CD8-positive, alpha-beta memory T cell (primary cell): ENCODE results near the gene LHFPL3. TPM values are rescaled to one million over a fixed set of nuclear protein-coding genes. Genes with fewer than 3 reads are reported as not detected.
A peak's percentile ranks its signal among the peaks of the same experiment; 100 is the strongest.

Source experiments
- CTCF ChIA-PET: fragments of 350-600 bp; sonication (Branson Sonifier 250); formaldehyde crosslinking; loops from one replicate; lab custom pipeline; 2021; ENCODE audit warnings: antibody characterized with exemption; lab: Charles Lee
- POLR2A ChIA-PET: fragments of 350-600 bp; sonication (Branson Sonifier 250); formaldehyde crosslinking; loops from one replicate; lab custom pipeline; 2021; ENCODE audit warnings: antibody characterized with exemption; lab: Charles Lee
- DNase-seq, 5 donors: peaks; one replicate each; pipeline versions ENCODE4 v3.0.0 to v3.0.0-alpha.2; 2020 to 2022; ENCODE audit warnings: mixed read lengths in 1 of 5
- H3K27ac ChIP-seq: one replicate; pipeline ENCODE4 v1.7.0; 2013; ENCODE audit warnings: low read depth, mild to moderate bottlenecking, low read length, moderate library complexity
- H3K27me3 ChIP-seq: 2 replicates; pipeline ENCODE4 v1.7.0; 2013; ENCODE audit warnings: low read length, mild to moderate bottlenecking; ENCODE audit not compliant: insufficient read depth, poor library complexity, severe bottlenecking
- H3K36me3 ChIP-seq: 2 replicates; pipeline ENCODE4 v1.7.0; 2013; ENCODE audit warnings: mild to moderate bottlenecking, low read length, moderate library complexity; ENCODE audit not compliant: insufficient read depth
- H3K4me1 ChIP-seq: 2 replicates; pipeline ENCODE4 v1.7.0; 2013; ENCODE audit warnings: mild to moderate bottlenecking, low read length, moderate library complexity; ENCODE audit not compliant: insufficient read depth
- H3K4me3 ChIP-seq: 2 replicates; pipeline ENCODE4 v1.7.0; 2013; ENCODE audit warnings: mild to moderate bottlenecking, low read length
- H3K9me3 ChIP-seq: 2 replicates; pipeline ENCODE4 v1.7.0; 2013; ENCODE audit warnings: mild to moderate bottlenecking, low read length
- H3K27ac Mint-ChIP-seq, 8 donors: one replicate each; pipeline ENCODE4 v1.8.0; 2020 to 2021; ENCODE audit warnings: mixed read lengths in 8 of 8, mild to moderate bottlenecking in 6 of 8, inconsistent platforms in 3 of 8, moderate library complexity in 3 of 8
- H3K27me3 Mint-ChIP-seq, 2 donors: one replicate each; pipeline ENCODE4 v1.8.0; 2020 to 2021; ENCODE audit warnings: mixed read lengths in 2 of 2, mild to moderate bottlenecking in 1 of 2, moderate library complexity in 1 of 2
- H3K36me3 Mint-ChIP-seq, 3 donors: one replicate each; pipeline ENCODE4 v1.8.0; 2020 to 2021; ENCODE audit warnings: mixed read lengths in 3 of 3, inconsistent platforms in 1 of 3, mild to moderate bottlenecking in 1 of 3
- H3K4me1 Mint-ChIP-seq, 3 donors: one replicate each; pipeline ENCODE4 v1.8.0; 2020 to 2021; ENCODE audit warnings: mixed read lengths in 3 of 3, inconsistent platforms in 1 of 3, mild to moderate bottlenecking in 1 of 3
- H3K4me3 Mint-ChIP-seq, 7 donors: one replicate each; pipeline ENCODE4 v1.8.0; 2020 to 2021; ENCODE audit warnings: mixed read lengths in 7 of 7, mild to moderate bottlenecking in 6 of 7, moderate library complexity in 4 of 7, inconsistent platforms in 2 of 7
- H3K9me3 Mint-ChIP-seq, 5 donors: one replicate each; pipeline ENCODE4 v1.8.0; 2020 to 2022; ENCODE audit warnings: mixed read lengths in 5 of 5, mild to moderate bottlenecking in 3 of 5, moderate library complexity in 2 of 5, inconsistent platforms in 1 of 5
- polyA plus RNA-seq: library from polyadenylated mRNA; unstranded; fragments of 300-500 nt; fragmentation: Illumina TruSeq; gene quantifications from one replicate; pipeline ENCODE4 v1.2.3, GENCODE V29; 2021
- total RNA-seq, 2 experiments: library from RNA; stranded (reverse); gene quantifications; one replicate each; pipeline ENCODE4 v1.2.3, GENCODE V29; 2021

The LHFPL3 gene
- total and polyA plus RNA-seq, 3 experiments from 2014 or later: not detected

DNA sequence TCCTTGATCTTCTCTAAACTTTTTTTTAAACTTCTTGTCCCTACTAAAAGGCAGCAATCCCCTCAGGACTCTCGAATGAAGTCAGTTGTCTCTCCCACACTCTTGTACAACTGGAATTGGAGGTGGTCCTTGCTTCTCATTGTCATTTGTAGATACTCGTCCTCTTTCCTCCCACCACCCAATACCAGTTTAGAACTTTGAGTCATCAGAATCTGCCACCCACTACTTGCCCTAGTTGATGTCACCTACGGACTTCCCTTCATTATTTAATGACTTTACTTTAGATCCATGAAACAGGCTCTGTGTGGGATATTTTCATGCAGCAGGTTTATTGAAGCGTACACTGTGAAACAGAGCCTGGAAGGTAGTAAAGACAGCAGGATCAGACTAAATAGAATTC lies 28.6 kb upstream of the LHFPL3 start:
- Mint-ChIP-seq H3K4me3 (no peak overlapping the region), H3K27ac (no peak overlapping the region), H3K4me1 (no peaks in the 10 kb centered on the region), H3K27me3 (peaks cover 6 to 21% of the 10 kb centered on the region in 2 donors), H3K36me3 (no peaks in the 10 kb centered on the region), H3K9me3 (peaks cover 0 to 7% (median 0%) of the 10 kb centered on the region in 5 donors)
- Histone ChIP-seq H3K9me3 (no peaks in the 10 kb centered on the region), H3K27me3 (no peaks in the 10 kb centered on the region), H3K36me3 (no peaks in the 10 kb centered on the region), H3K4me3 (no peak overlapping the region), H3K27ac (no peak overlapping the region), H3K4me1 (no peaks in the 10 kb centered on the region)
- POLR2A ChIA-PET: no interaction called here
- CTCF ChIA-PET: no interaction called here
- DNase-seq: no peak

DNA sequence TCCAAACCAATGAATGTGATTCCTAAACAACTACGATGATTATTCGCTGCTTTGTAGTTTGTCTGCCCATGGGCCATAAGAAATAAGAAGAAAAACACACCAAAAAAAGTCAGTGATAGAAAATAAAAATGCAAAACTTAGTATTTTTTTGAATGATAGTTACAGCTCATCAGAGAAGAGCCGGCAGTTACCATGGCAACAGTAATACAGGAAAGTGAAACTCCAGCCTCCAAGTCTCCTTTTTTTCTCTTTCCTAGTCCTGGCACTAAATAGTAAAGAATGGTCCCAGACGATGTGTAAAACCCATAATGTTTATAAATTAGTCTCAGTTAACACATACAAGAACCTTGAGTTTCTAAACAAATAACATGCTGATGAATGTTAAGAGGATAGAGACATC lies 21.6 kb upstream of the LHFPL3 start:
- H3K27ac ChIP-seq: no peak overlapping the region
- Mint-ChIP-seq H3K27ac (no peak overlapping the region), H3K4me3 (no peak overlapping the region), H3K36me3 (no peaks in the 10 kb centered on the region), H3K9me3 (peaks cover 0 to 1% (median 0%) of the 10 kb centered on the region in 5 donors), H3K4me1 (no peaks in the 10 kb centered on the region), H3K27me3 (peaks cover 8 to 12% of the 10 kb centered on the region in 2 donors)
- H3K9me3 ChIP-seq: no peaks in the 10 kb centered on the region
- POLR2A ChIA-PET: no interaction called here
- DNase-seq: no peak
- no peaks in the 10 kb centered on the region for H3K27me3 ChIP-seq
- H3K4me3 ChIP-seq: no peak overlapping the region
- no peaks in the 10 kb centered on the region for H3K36me3 ChIP-seq
- no peaks in the 10 kb centered on the region for H3K4me1 ChIP-seq
- CTCF ChIA-PET: no interaction called here

DNA sequence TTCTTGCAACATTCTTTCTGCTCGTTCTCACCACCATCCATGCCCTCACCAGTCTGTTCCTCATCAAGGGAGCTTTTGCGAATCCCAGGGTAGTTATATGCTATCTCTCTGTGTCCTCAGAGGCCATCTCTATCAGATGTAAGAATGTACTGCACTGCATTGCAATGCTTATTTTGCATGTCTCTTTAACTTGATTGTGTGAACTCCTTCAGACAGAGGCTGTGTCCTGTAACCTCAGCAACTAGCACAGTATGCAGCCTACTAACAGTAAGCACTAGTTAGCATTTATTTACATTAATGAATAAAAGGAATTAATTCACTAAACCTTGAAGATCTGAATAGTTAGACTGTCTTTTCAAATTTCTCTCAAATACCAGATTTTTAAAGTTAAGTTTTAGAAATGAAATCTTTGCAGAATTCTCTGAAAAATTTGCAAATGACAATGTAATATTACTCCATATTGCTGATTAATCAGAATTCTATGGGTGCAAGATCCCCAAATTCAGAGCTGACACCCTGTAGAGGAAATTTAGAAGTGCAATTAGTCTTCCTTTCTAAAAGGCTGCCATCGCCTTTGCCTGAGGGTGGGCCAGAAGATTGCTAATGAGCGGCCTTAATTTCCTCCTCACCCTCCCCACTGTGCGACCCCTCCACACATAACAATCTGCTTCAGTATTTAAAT lies 10.3 kb upstream of the LHFPL3 start:
- no peaks in the 10 kb centered on the region for H3K9me3 ChIP-seq
- POLR2A ChIA-PET: no interaction called here
- H3K27ac Mint-ChIP-seq: no peak overlapping the region
- no peak overlapping the region for H3K4me3 ChIP-seq
- CTCF ChIA-PET: no interaction called here
- no peaks in the 10 kb centered on the region for H3K4me1 Mint-ChIP-seq
- no peak for DNase-seq
- H3K27ac ChIP-seq: no peak overlapping the region
- H3K27me3 ChIP-seq: no peaks in the 10 kb centered on the region
- H3K27me3 Mint-ChIP-seq: peaks cover 0 to 1% of the 10 kb centered on the region in 2 donors
- peaks cover 20 to 30% (median 26%) of the 10 kb centered on the region in 5 donors for H3K9me3 Mint-ChIP-seq
- no peaks in the 10 kb centered on the region for H3K4me1 ChIP-seq
- no peak overlapping the region for H3K4me3 Mint-ChIP-seq
- H3K36me3 ChIP-seq: no peaks in the 10 kb centered on the region
- H3K36me3 Mint-ChIP-seq: no peaks in the 10 kb centered on the region

DNA sequence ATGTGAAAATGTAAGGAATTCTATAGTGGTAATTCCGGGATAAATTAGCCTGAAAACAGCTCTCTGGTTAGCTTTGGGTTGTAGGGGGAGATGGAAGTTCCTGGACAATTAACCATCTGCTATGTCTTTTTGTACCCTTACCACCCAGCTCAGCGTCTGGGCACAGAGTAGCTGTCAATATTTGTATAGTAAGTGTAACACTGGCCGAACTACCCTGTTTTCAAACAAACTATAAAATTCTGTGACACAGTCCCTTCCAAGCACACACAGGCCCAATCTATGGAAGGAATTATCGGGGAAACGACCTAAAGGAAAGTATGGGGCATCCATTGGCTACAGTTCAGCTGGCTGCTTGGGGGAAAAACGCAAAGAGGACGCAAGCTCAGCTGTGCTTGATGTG lies 869 bp upstream of the LHFPL3 start:
- peaks cover 0 to 5% (median 2%) of the 10 kb centered on the region in 5 donors for H3K9me3 Mint-ChIP-seq
- no peaks in the 10 kb centered on the region for H3K4me1 ChIP-seq
- peaks cover 28 to 53% of the 10 kb centered on the region in 2 donors for H3K27me3 Mint-ChIP-seq
- ChIA-PET CTCF (no interaction called here), POLR2A (no interaction called here)
- peak overlapping the region in 1 of 7 donors; percentile 35 for H3K4me3 Mint-ChIP-seq
- H3K27ac ChIP-seq: no peak overlapping the region
- no peaks in the 10 kb centered on the region for H3K9me3 ChIP-seq
- no peak overlapping the region for H3K4me3 ChIP-seq
- H3K27me3 ChIP-seq: peaks cover 3% of the 10 kb centered on the region
- no peaks in the 10 kb centered on the region for H3K36me3 Mint-ChIP-seq
- H3K4me1 Mint-ChIP-seq: peaks cover 11 to 19% (median 11%) of the 10 kb centered on the region in 3 donors
- DNase-seq: no peak
- no peak overlapping the region for H3K27ac Mint-ChIP-seq
- H3K36me3 ChIP-seq: no peaks in the 10 kb centered on the region

DNA sequence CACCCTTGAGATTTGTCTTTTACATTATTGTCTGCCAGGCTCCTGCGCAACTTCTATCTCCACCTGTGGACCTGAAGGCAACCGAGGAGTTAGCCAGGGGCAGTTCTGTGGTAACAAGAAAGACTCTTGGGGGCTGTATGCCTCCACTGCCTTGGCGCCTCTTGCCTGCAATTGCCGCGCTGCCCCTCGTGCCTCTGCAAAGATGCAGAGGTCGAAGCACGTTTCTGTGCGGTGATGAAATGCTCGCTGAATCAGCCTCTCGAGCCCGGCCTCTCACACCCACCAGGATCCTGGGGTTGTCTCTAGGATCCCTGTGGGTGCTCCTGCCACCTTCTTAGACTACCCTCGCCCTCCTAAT lies 486 bp upstream of the LHFPL3 start:
- peak overlapping the region in 1 of 7 donors; percentile 35 for H3K4me3 Mint-ChIP-seq
- no peaks in the 10 kb centered on the region for H3K36me3 Mint-ChIP-seq
- H3K4me1 ChIP-seq: no peaks in the 10 kb centered on the region
- H3K27me3 Mint-ChIP-seq: peaks cover 28 to 57% of the 10 kb centered on the region in 2 donors
- peaks cover 0 to 4% (median 2%) of the 10 kb centered on the region in 5 donors for H3K9me3 Mint-ChIP-seq
- H3K9me3 ChIP-seq: no peaks in the 10 kb centered on the region
- POLR2A ChIA-PET: no interaction called here
- H3K27ac Mint-ChIP-seq: no peak overlapping the region
- H3K27me3 ChIP-seq: peaks cover 3% of the 10 kb centered on the region
- H3K36me3 ChIP-seq: no peaks in the 10 kb centered on the region
- H3K4me3 ChIP-seq: no peak overlapping the region
- H3K4me1 Mint-ChIP-seq: peaks cover 11 to 19% (median 11%) of the 10 kb centered on the region in 3 donors
- DNase-seq: no peak
- no peak overlapping the region for H3K27ac ChIP-seq
- CTCF ChIA-PET: no interaction called here

DNA sequence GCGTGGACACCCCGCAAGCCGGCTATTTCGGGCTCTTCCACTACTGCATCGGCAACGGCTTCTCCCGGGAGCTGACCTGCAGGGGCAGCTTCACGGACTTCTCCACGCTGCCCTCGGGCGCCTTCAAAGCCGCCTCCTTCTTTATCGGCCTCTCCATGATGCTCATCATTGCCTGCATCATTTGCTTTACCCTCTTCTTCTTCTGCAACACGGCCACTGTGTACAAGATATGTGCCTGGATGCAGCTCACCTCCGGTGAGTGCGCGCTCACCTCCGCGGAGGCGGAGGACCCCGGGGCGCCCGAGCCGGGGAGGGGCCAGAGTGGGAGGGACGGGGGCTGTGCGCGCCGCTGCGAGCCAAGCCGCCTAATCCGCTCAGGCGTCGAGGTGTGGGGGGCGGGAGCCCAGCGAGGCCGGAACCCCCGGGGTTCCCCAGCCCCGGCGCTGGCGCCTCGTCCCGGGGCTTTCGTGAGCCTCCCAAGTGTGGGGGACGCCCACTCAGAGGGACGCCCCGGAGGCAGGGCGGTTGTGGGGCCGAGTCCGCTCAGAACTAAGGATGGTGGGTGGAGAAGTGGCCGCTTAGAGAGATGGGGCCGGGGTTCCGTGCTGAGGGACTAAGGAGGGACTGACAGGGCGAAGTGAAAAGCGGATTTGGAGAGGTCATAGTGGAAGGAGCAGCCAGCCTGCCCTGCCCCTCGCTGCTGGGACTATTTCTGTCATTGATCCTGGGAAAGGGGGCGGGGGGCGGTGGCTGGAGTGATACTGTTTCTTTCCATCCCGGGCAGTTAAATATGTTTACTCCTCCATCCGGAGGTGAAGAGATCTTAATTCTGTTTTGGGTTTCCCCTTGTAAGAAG lies 795 bp downstream of the LHFPL3 start:
- no peak for DNase-seq
- H3K4me3 ChIP-seq: no peak overlapping the region
- no peaks in the 10 kb centered on the region for H3K9me3 ChIP-seq
- Mint-ChIP-seq H3K9me3 (peaks cover 0 to 4% (median 0%) of the 10 kb centered on the region in 5 donors), H3K27ac (no peak overlapping the region), H3K4me3 (peak overlapping the region in 5 of 7 donors; percentile 6 to 71 (median 32)), H3K36me3 (no peaks in the 10 kb centered on the region), H3K4me1 (peaks cover 11 to 19% (median 11%) of the 10 kb centered on the region in 3 donors), H3K27me3 (peaks cover 28 to 69% of the 10 kb centered on the region in 2 donors)
- H3K27me3 ChIP-seq: peaks cover 3% of the 10 kb centered on the region
- H3K27ac ChIP-seq: no peak overlapping the region
- H3K4me1 ChIP-seq: no peaks in the 10 kb centered on the region
- ChIA-PET POLR2A (no interaction called here), CTCF (no interaction called here)
- H3K36me3 ChIP-seq: no peaks in the 10 kb centered on the region

DNA sequence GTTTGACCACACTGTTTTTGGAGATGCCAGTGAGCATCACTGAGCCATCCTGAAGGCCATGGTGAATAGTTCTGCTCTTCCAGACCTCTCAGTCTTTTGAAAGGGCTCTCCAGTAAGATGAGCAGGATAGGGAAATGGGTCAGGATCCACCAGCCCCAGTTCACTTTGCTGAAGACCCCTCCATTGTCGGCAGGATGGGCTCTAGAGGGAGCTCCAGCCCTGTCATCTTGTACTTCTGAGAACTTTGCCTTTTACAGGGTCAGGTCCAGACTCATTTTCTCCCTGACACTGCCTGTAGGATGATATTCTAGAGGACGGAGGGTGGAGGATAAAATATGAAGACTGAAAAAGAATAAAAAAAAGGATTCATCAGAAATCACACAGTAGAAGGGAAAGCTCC lies 13.1 kb downstream of the LHFPL3 start:
- POLR2A ChIA-PET: no interaction called here
- H3K4me1 ChIP-seq: no peaks in the 10 kb centered on the region
- H3K27me3 ChIP-seq: no peaks in the 10 kb centered on the region
- H3K4me3 ChIP-seq: no peak overlapping the region
- DNase-seq: no peak
- peaks cover 0 to 3% (median 0%) of the 10 kb centered on the region in 5 donors for H3K9me3 Mint-ChIP-seq
- no peaks in the 10 kb centered on the region for H3K36me3 Mint-ChIP-seq
- H3K27ac ChIP-seq: no peak overlapping the region
- no peaks in the 10 kb centered on the region for H3K36me3 ChIP-seq
- no peaks in the 10 kb centered on the region for H3K4me1 Mint-ChIP-seq
- no peak overlapping the region for H3K4me3 Mint-ChIP-seq
- CTCF ChIA-PET: no interaction called here
- H3K9me3 ChIP-seq: no peaks in the 10 kb centered on the region
- peaks cover 0 to 2% of the 10 kb centered on the region in 2 donors for H3K27me3 Mint-ChIP-seq
- no peak overlapping the region for H3K27ac Mint-ChIP-seq

DNA sequence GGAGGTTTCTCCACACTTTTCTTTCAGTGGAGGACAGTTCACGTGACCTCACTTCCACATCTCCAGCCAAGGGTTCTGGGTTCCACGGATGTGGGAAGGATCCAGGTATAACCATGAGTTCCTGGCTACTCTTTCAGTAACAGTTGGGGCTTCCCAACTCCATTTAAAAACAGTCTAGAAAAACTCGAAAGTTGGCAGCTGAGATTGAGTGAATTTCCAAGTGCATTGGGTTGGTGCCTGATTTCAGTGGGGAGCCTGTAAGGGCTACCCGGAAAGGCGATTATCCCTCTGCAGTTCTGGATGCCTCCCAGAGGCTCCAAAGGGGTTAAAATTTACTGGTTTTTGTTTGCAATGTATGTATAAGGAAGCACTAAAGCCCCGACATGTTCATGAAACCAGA lies 24.3 kb downstream of the LHFPL3 start:
- no peaks in the 10 kb centered on the region for H3K4me1 Mint-ChIP-seq
- H3K27me3 Mint-ChIP-seq: peaks cover 0 to 1% of the 10 kb centered on the region in 2 donors
- ChIA-PET POLR2A (no interaction called here), CTCF (no interaction called here)
- no peaks in the 10 kb centered on the region for H3K27me3 ChIP-seq
- H3K9me3 Mint-ChIP-seq: no peaks in the 10 kb centered on the region
- no peaks in the 10 kb centered on the region for H3K9me3 ChIP-seq
- H3K4me1 ChIP-seq: no peaks in the 10 kb centered on the region
- no peaks in the 10 kb centered on the region for H3K36me3 ChIP-seq
- H3K27ac Mint-ChIP-seq: no peak overlapping the region
- no peak for DNase-seq
- H3K4me3 ChIP-seq: no peak overlapping the region
- no peaks in the 10 kb centered on the region for H3K36me3 Mint-ChIP-seq
- H3K4me3 Mint-ChIP-seq: no peak overlapping the region
- H3K27ac ChIP-seq: no peak overlapping the region
